GM19468 (cell line): Measurements from ENCODE around the gene TCF3.

Source experiments
- ATAC-seq: cut with Tn5 transposase; IDR thresholded peaks from one replicate; pipeline ENCODE4 v1.9.1; 2021; ENCODE audit warnings: mild to moderate bottlenecking, moderate library complexity, moderate number of reproducible peaks; ENCODE audit not compliant: unreplicated experiment; ENCODE audit errors: extremely low read depth

The TCF3 gene

GRCh38 chr19:1570836-1571235 lies 81.6 kb downstream of the TCF3 start:
- no peak for ATAC-seq

- ATAC-seq, result no peak
Measured at GRCh38 chr19:1569997-1570396, 82.4 kb downstream of the TCF3 start.

- no peak for ATAC-seq
Measured at GRCh38 chr19:1568320-1569019, 83.9 kb downstream of the TCF3 start, which contains the start of gene MEX3D. MEX3D (minus strand) TSS chr19:1568325; CDS start chr19:1568058, 267 bp downstream.

GRCh38 chr19:1567848-1568227 lies 84.6 kb downstream of the TCF3 start:
- ATAC-seq, result no peak

- no peak for ATAC-seq
Measured at GRCh38 chr19:1567116-1567847, 85.1 kb downstream of the TCF3 start.

- ATAC-seq, result no peak
Measured at GRCh38 chr19:1566392-1567115, 85.9 kb downstream of the TCF3 start.

- no peak for ATAC-seq
Measured at GRCh38 chr19:1563251-1563650, 89.2 kb downstream of the TCF3 start.

GRCh38 chr19:1561236-1561842 lies 91.1 kb downstream of the TCF3 start:
- ATAC-seq, result no peak

- no peak for ATAC-seq
Measured at GRCh38 chr19:1560286-1560882, 92.0 kb downstream of the TCF3 start.
